Measurements from ENCODE around the gene FSTL5.

Gene FSTL5

GRCh38 chr4:161937596-161937995 lies 226.2 kb downstream of the FSTL5 start:
- DNase-seq (ENCODE audit: low read depth, low spot score) = no peak

GRCh38 chr4:161936625-161937550 lies 226.9 kb downstream of the FSTL5 start:
- no peak for DNase-seq (ENCODE audit: low read depth, low spot score)

GRCh38 chr4:161931089-161931488 lies 232.7 kb downstream of the FSTL5 start:
- DNase-seq (ENCODE audit: low read depth, low spot score) = no peak

GRCh38 chr4:161929956-161930355 lies 233.8 kb downstream of the FSTL5 start:
- DNase-seq (ENCODE audit: low read depth, low spot score) = no peak

GRCh38 chr4:161926033-161926828 lies 237.6 kb downstream of the FSTL5 start:
- DNase-seq (ENCODE audit: low read depth, low spot score) = no peak

GRCh38 chr4:161920304-161921052 lies 243.3 kb downstream of the FSTL5 start:
- DNase-seq (ENCODE audit: low read depth, low spot score) = no peak

- DNase-seq (ENCODE audit: low read depth, low spot score) = no peak
Measured at GRCh38 chr4:161919442-161920220, 244.2 kb downstream of the FSTL5 start.

- no peak for DNase-seq (ENCODE audit: low read depth, low spot score)
Measured at GRCh38 chr4:161916035-161916434, 247.8 kb downstream of the FSTL5 start.

GRCh38 chr4:161907590-161907955 lies 256.2 kb downstream of the FSTL5 start:
- no peak for DNase-seq (ENCODE audit: low read depth, low spot score)

GRCh38 chr4:161906836-161907589 lies 256.8 kb downstream of the FSTL5 start:
- DNase-seq (ENCODE audit: low read depth, low spot score) = no peak

- no peak for DNase-seq (ENCODE audit: low read depth, low spot score)
Measured at GRCh38 chr4:161900110-161900509, 263.7 kb downstream of the FSTL5 start.

GRCh38 chr4:161894493-161895167 lies 269.2 kb downstream of the FSTL5 start:
- DNase-seq (ENCODE audit: low read depth, low spot score) = no peak

GRCh38 chr4:161894014-161894413 lies 269.8 kb downstream of the FSTL5 start:
- DNase-seq (ENCODE audit: low read depth, low spot score) = no peak

- DNase-seq (ENCODE audit: low read depth, low spot score) = no peak
Measured at GRCh38 chr4:161893566-161893965, 270.2 kb downstream of the FSTL5 start.

- DNase-seq (ENCODE audit: low read depth, low spot score) = no peak
Measured at GRCh38 chr4:161892951-161893350, 270.8 kb downstream of the FSTL5 start.

GRCh38 chr4:161883157-161883556 lies 280.6 kb downstream of the FSTL5 start:
- no peak for DNase-seq (ENCODE audit: low read depth, low spot score)

- DNase-seq (ENCODE audit: low read depth, low spot score) = no peak
Measured at GRCh38 chr4:161881370-161881769, 282.4 kb downstream of the FSTL5 start.

GRCh38 chr4:161869511-161869910 lies 294.3 kb downstream of the FSTL5 start:
- no peak for DNase-seq (ENCODE audit: low read depth, low spot score)

- DNase-seq (ENCODE audit: low read depth, low spot score) = no peak
Measured at GRCh38 chr4:161856711-161857326, 307.0 kb downstream of the FSTL5 start.

All from activated naive CD8-positive, alpha-beta T cell treated with anti-CD3 and anti-CD28 coated beads, Interleukin-2, amount 50 U/mL, for 16 hours (primary cell).